GM12878 (cell line): Measurements from ENCODE around the gene DNAJC18. TPM values are rescaled to one million over a fixed set of nuclear protein-coding genes. Genes with fewer than 3 reads are reported as not detected.

Experiments used
- ATAC-seq: fragments of 200-7000 bp; cut with Tn5 transposase; 3 replicates; pipeline ENCODE4 v1.9.1; 2020; ENCODE audit warnings: mild to moderate bottlenecking, moderate library complexity
- BruUV-seq: library from RNA; stranded (reverse); fragments of 400-500 nt; replicated peaks from 2 replicates; lab custom pipeline; 2021; lab: Mats Ljungman, UMichigan
- CTCF ChIA-PET: fragments of 300-600 bp; sonication (Branson Sonifier 250); formaldehyde crosslinking; extraction: SDS; loops from one replicate; lab custom pipeline; 2021; ENCODE audit warnings: inconsistent platforms; lab: Yijun Ruan, JAX
- POLR2A ChIA-PET: fragments of 350-600 bp; formaldehyde crosslinking; extraction: SDS; loops from one replicate; lab custom pipeline; 2021; ENCODE audit warnings: inconsistent platforms; lab: Charles Lee
- RAD21 ChIA-PET: fragments of 300-600 bp; sonication (Branson Sonifier 250); formaldehyde crosslinking; loops from one replicate; lab custom pipeline; 2023; ENCODE audit warnings: antibody characterized with exemption; ENCODE audit not compliant: unreplicated experiment; lab: Charles Lee
- SMC1A ChIA-PET: fragments of 300-600 bp; sonication (Branson Sonifier 250); formaldehyde crosslinking; loops from one replicate; lab custom pipeline; 2023; ENCODE audit not compliant: unreplicated experiment, uncharacterized antibody; lab: Charles Lee
- DNase-seq: peaks from one replicate; pipeline ENCODE4 v3.0.0-alpha.2; 2011; ENCODE audit warnings: low read depth, low spot score
- FAIRE-seq: peaks from 3 replicates; lab custom pipeline; 2011; peaks lifted over from hg19 to GRCh38; lab: Jason Lieb, UNC
- H2AFZ ChIP-seq: 2 replicates; pipeline ENCODE4 v1.6.0; 2011; ENCODE audit warnings: low read depth, low read length, control low read depth; ENCODE audit not compliant: control insufficient read depth
- H3K27ac ChIP-seq: 2 replicates; pipeline ENCODE4 v1.5.1; 2011; ENCODE audit warnings: control low read depth; ENCODE audit not compliant: control insufficient read depth, insufficient read depth
- H3K27me3 ChIP-seq, 2 experiments: replicated peaks in 1 of 2; 2 replicates each; pipeline versions ENCODE4 v1.6.0 to v1.6.1; 2011; ENCODE audit warnings: low read length in 1 of 2; ENCODE audit not compliant: control insufficient read depth in 2 of 2, insufficient read depth in 2 of 2
- H3K36me3 ChIP-seq, 2 experiments: 2 replicates each; pipeline ENCODE4 v1.5.1; 2011; ENCODE audit warnings: low read length in 1 of 2; ENCODE audit not compliant: control insufficient read depth in 2 of 2, insufficient read depth in 2 of 2
- H3K4me1 ChIP-seq: 2 replicates; pipeline ENCODE4 v1.6.1; 2011; ENCODE audit warnings: mild to moderate bottlenecking, low read length, moderate library complexity, mixed read lengths; ENCODE audit not compliant: control insufficient read depth, insufficient read depth
- H3K4me2 ChIP-seq: 2 replicates; pipeline ENCODE4 v1.6.0; 2011; ENCODE audit warnings: control low read depth; ENCODE audit not compliant: control insufficient read depth, insufficient read depth
- H3K4me3 ChIP-seq: fragments of 200-600 bp; sonication (generic); 2 replicates; pipeline ENCODE4 v1.5.1; 2016
- H3K79me2 ChIP-seq: 2 replicates; pipeline ENCODE4 v1.6.0; 2011; ENCODE audit warnings: low read length; ENCODE audit not compliant: control insufficient read depth, insufficient read depth
- H3K9ac ChIP-seq: 2 replicates; pipeline ENCODE4 v1.8.0; 2011; ENCODE audit warnings: low read length, control low read depth, mixed read lengths; ENCODE audit not compliant: control insufficient read depth, insufficient read depth
- H3K9me3 ChIP-seq: replicated peaks from 3 replicates; pipeline ENCODE4 v1.5.1; 2011; ENCODE audit warnings: mild to moderate bottlenecking, low read length; ENCODE audit not compliant: control insufficient read depth, insufficient read depth
- H4K20me1 ChIP-seq: 2 replicates; pipeline ENCODE4 v1.6.0; 2011; ENCODE audit not compliant: control insufficient read depth, insufficient read depth
- CBX3 ChIP-seq: fragments of 200-600 bp; sonication (generic); IDR thresholded peaks from 2 replicates; pipeline ENCODE4 v1.6.1; 2016; ENCODE audit warnings: low read depth, borderline replicate concordance
- CREM ChIP-seq: IDR thresholded peaks from 2 replicates; pipeline ENCODE4 v1.6.1; 2014; ENCODE audit warnings: antibody characterized with exemption, low read depth
- GATAD2B ChIP-seq: fragments of 450-650 bp; conservative IDR thresholded peaks from 2 replicates; pipeline ENCODE4 v1.6.1; 2017; ENCODE audit warnings: low read depth, mild to moderate bottlenecking, moderate library complexity
- LARP7 ChIP-seq: fragments of 450-650 bp; IDR thresholded peaks from 2 replicates; pipeline ENCODE4 v1.6.1; 2017; ENCODE audit warnings: mild to moderate bottlenecking
- RELA ChIP-seq: fragments of 450-650 bp; IDR thresholded peaks from 2 replicates; pipeline ENCODE4 v1.8.0; 2014; ENCODE audit warnings: borderline replicate concordance; ENCODE audit not compliant: partially characterized antibody
- YY1 ChIP-seq: IDR thresholded peaks from 2 replicates; pipeline ENCODE4 v1.6.1; 2011; ENCODE audit warnings: low read depth, mild to moderate bottlenecking, low read length
- WGBS: methylation state at CpG from one replicate; pipeline ENCODE4 v1.1.6; 2016; ENCODE audit warnings: low lambda C conversion rate; ENCODE audit not compliant: insufficient replicate concordance, insufficient coverage; ENCODE audit errors: missing lambda C conversion rate; 5-methylcytosine and 5-hydroxymethylcytosine counted together
- in situ Hi-C: fragments of 300-500 bp; cut with MboI; formaldehyde crosslinking; loops from 9 replicates; pipeline ENCODE4 v1.14.3; 2018; ENCODE audit warnings: mixed read lengths
- intact Hi-C: fragments of 100-400 bp; cut with micrococcal nuclease; formaldehyde crosslinking; loops from one replicate; pipeline ENCODE4 v1.14.2; 2022; ENCODE audit not compliant: unreplicated experiment
- polyA plus RNA-seq, 11 experiments: library from polyadenylated mRNA; depleted of rRNA in 4 of 11; unstranded in 6 of 11; stranded (reverse) in 5 of 11; fragments of >200 nt; fragmentation: Nextera tagmentation in 4 of 11; fragmentation: Illumina TruSeq in 1 of 11; extraction: Ambion mirVana in 4 of 11; extraction: Trizol in 1 of 11; gene quantifications; 1 replicate in 1 of 11; 2 replicates in 10 of 11; pipeline versions ENCODE4 v1.2.1 to v1.2.3, GENCODE V29; 2011 to 2016; ENCODE audit warnings: inconsistent platforms in 2 of 11, missing spikeins in 2 of 11, low read depth in 1 of 11
- total RNA-seq, 4 experiments: library from RNA; depleted of rRNA in 3 of 4; stranded (reverse); fragments of >200 nt in 3 of 4; fragmentation: Illumina TruSeq in 1 of 4; extraction: Trizol in 1 of 4; gene quantifications; 2 replicates each; pipeline versions ENCODE4 v1.2.1 to v1.2.3, GENCODE V29; 2013 to 2021
- TF ChIP-seq, protein P1 (sequence below): fragments of 450-650 bp; IDR thresholded peaks from 2 replicates; pipeline ENCODE4 v1.6.1; 2017; ENCODE audit warnings: borderline replicate concordance
- TF ChIP-seq, protein P2 (sequence below): fragments of 450-650 bp; IDR thresholded peaks from 2 replicates; pipeline ENCODE4 v1.6.1; 2016; ENCODE audit warnings: mild to moderate bottlenecking
- TF ChIP-seq, protein P3 (sequence below): fragments of 450-650 bp; IDR thresholded peaks from 2 replicates; pipeline ENCODE4 v1.6.1; 2017; ENCODE audit warnings: mild to moderate bottlenecking, low read depth, inconsistent platforms; ENCODE audit not compliant: poor library complexity, severe bottlenecking
- TF ChIP-seq, protein P4 (sequence below): fragments of 450-650 bp; IDR thresholded peaks from 2 replicates; pipeline ENCODE4 v1.6.1; 2018; ENCODE audit warnings: mild to moderate bottlenecking, low read depth, moderate library complexity; ENCODE audit not compliant: partially characterized antibody
- TF ChIP-seq, protein P5 (sequence below): IDR thresholded peaks from 2 replicates; pipeline ENCODE4 v1.6.1; 2011; ENCODE audit warnings: borderline replicate concordance, low read depth, mild to moderate bottlenecking, moderate library complexity, mixed read lengths, low read length; ENCODE audit not compliant: insufficient read depth; ENCODE audit errors: extremely low read length

The DNAJC18 gene
- total and polyA plus RNA-seq, 10 of the 15 experiments (the other 5 are each of a cell fraction or from before 2014, with no cell fraction given), result 6.4 to 26.7 (median 17.7) TPM

DNA sequence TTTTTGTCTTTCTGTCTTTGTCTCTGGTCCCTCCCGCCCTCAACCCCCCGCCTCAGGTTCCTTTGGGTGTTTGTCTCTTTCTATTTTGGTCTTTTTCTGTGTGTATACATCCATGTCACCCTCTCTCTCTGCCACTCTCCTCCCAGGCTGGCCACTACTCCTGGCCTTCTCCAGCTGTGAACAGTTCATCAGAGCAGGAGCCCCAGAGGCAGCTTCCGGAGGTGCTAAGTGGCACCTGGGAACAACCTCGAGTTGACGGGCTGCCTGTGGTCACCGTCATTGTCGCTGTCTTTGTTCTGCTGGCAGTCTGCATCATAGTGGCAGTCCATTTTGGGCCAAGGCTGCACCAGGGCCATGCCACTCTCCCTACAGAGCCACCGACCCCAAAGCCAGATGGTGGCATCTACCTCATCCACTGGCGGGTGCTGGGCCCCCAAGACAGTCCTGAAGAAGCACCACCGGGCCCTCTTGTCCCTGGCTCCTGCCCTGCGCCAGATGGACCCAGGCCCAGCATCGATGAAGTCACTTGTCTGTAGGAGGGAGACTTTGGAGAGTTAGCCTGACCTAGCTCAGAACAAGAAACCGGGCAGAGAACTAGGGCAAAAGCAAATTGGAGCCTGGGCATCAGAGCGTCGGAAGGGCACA, 33.2 kb upstream of the DNAJC18 start (continued):
- TF ChIP-seq, protein P1, sequence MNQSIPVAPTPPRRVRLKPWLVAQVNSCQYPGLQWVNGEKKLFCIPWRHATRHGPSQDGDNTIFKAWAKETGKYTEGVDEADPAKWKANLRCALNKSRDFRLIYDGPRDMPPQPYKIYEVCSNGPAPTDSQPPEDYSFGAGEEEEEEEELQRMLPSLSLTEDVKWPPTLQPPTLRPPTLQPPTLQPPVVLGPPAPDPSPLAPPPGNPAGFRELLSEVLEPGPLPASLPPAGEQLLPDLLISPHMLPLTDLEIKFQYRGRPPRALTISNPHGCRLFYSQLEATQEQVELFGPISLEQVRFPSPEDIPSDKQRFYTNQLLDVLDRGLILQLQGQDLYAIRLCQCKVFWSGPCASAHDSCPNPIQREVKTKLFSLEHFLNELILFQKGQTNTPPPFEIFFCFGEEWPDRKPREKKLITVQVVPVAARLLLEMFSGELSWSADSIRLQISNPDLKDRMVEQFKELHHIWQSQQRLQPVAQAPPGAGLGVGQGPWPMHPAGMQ, result no peak
- TF ChIP-seq YY1 (no peak), LARP7 (no peak)

DNA sequence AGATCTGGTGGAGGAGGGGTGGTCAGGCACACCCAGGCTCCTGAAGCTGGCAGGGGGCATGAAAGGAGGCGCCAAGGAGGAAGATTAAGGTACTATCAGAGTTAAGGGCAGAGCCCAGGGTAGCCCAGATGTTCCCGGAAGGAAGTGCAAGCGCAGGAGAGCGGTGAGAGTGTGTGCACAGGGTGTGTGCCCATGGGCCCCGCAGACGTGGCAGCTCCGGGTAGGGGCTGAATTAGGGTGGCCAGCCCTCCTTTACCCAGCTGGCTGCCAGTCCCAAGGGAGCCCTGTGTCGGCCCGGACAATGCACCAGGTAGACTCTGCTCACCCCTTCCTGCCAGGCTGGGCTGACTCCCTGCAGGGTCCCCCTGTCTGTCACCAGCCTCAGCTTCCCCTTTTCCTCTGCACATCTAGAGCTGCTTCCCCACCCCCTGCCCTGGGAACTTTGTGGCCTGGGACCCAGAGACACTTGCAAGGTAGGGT, 31.5 kb upstream of the DNAJC18 start, which contains the start of gene SMIM33:
Gene SMIM33 (plus strand): TSS at position 184 of the 480 bp plus-strand sequence. CDS start 118 bp downstream, at position 302.
- RAD21 ChIA-PET, result interaction anchor here (1.1 kb wide), 1 partner anchor 13 kb away, joined by 5 read pairs; no protein-coding TSS in a partner anchor
- DNase-seq (no peak), ATAC-seq (peak; percentile 47), FAIRE-seq (no peak)
- Histone ChIP-seq H3K27me3 (no peaks in the 10 kb centered on the region), H2AFZ (peak within 1 kb of the TSS; percentile 78), H3K4me1 (peaks cover 12% of the 10 kb centered on the region), H3K4me2 (no peak within 1 kb of the TSS), H3K36me3 (no peaks in the 10 kb centered on the region), H4K20me1 (no peaks in the 10 kb centered on the region), H3K9ac (no peak within 1 kb of the TSS), H3K79me2 (no peaks in the 10 kb centered on the region), H3K9me3 (no peaks in the 10 kb centered on the region), H3K4me3 (no peak within 1 kb of the TSS), H3K27ac (no peak within 1 kb of the TSS)
- TF ChIP-seq, protein P2, sequence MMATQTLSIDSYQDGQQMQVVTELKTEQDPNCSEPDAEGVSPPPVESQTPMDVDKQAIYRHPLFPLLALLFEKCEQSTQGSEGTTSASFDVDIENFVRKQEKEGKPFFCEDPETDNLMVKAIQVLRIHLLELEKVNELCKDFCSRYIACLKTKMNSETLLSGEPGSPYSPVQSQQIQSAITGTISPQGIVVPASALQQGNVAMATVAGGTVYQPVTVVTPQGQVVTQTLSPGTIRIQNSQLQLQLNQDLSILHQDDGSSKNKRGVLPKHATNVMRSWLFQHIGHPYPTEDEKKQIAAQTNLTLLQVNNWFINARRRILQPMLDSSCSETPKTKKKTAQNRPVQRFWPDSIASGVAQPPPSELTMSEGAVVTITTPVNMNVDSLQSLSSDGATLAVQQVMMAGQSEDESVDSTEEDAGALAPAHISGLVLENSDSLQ, result no peak
- no peak for TF ChIP-seq GATAD2B
- TF ChIP-seq CREM, result no peak
- TF ChIP-seq CBX3, result no peak
- TF ChIP-seq, protein P3, sequence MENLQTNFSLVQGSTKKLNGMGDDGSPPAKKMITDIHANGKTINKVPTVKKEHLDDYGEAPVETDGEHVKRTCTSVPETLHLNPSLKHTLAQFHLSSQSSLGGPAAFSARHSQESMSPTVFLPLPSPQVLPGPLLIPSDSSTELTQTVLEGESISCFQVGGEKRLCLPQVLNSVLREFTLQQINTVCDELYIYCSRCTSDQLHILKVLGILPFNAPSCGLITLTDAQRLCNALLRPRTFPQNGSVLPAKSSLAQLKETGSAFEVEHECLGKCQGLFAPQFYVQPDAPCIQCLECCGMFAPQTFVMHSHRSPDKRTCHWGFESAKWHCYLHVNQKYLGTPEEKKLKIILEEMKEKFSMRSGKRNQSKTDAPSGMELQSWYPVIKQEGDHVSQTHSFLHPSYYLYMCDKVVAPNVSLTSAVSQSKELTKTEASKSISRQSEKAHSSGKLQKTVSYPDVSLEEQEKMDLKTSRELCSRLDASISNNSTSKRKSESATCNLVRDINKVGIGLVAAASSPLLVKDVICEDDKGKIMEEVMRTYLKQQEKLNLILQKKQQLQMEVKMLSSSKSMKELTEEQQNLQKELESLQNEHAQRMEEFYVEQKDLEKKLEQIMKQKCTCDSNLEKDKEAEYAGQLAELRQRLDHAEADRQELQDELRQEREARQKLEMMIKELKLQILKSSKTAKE, result no peak
- TF ChIP-seq, protein P4, sequence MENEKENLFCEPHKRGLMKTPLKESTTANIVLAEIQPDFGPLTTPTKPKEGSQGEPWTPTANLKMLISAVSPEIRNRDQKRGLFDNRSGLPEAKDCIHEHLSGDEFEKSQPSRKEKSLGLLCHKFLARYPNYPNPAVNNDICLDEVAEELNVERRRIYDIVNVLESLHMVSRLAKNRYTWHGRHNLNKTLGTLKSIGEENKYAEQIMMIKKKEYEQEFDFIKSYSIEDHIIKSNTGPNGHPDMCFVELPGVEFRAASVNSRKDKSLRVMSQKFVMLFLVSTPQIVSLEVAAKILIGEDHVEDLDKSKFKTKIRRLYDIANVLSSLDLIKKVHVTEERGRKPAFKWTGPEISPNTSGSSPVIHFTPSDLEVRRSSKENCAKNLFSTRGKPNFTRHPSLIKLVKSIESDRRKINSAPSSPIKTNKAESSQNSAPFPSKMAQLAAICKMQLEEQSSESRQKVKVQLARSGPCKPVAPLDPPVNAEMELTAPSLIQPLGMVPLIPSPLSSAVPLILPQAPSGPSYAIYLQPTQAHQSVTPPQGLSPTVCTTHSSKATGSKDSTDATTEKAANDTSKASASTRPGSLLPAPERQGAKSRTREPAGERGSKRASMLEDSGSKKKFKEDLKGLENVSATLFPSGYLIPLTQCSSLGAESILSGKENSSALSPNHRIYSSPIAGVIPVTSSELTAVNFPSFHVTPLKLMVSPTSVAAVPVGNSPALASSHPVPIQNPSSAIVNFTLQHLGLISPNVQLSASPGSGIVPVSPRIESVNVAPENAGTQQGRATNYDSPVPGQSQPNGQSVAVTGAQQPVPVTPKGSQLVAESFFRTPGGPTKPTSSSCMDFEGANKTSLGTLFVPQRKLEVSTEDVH, result no peak
- no peak for TF ChIP-seq RELA
- TF ChIP-seq, protein P5, sequence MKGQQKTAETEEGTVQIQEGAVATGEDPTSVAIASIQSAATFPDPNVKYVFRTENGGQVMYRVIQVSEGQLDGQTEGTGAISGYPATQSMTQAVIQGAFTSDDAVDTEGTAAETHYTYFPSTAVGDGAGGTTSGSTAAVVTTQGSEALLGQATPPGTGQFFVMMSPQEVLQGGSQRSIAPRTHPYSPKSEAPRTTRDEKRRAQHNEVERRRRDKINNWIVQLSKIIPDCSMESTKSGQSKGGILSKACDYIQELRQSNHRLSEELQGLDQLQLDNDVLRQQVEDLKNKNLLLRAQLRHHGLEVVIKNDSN, result no peak
- BruUV-seq, result no TSS peak
- SMC1A ChIA-PET, result interaction anchor here (0.8 to 1.5 kb wide), 2 partner anchors 11 kb away, joined by 3 to 6 read pairs; partner anchors contain the start of gene STING1
- CTCF ChIA-PET, result interaction anchor here (0.6 to 1.8 kb wide), 2 partner anchors 42 to 469 kb away, joined by 3 to 4 read pairs; no protein-coding TSS in a partner anchor
- in situ Hi-C loops, result no loop called here
- intact Hi-C loops, result no loop called here
- POLR2A ChIA-PET, result interaction anchor here (0.9 kb wide), 1 partner anchor 25 kb away, joined by 4 read pairs; no protein-coding TSS in a partner anchor
- WGBS, result 21% methylated on average over 8 of the region's 9 CpGs
